ENCODE measurements around the gene RANBP3L. TPM values are rescaled to one million over a fixed set of nuclear protein-coding genes. Genes with fewer than 3 reads are reported as not detected.

RANBP3L gene
- total RNA-seq, 1 donor from 2014 or later, result 0.47 TPM

- no peak for TF ChIP-seq CTCF (IDR thresholded peaks at IDR 0.05; ENCODE audit: borderline replicate concordance)
- intact Hi-C loops (cut with micrococcal nuclease), result loop anchor here (5.0 kb wide), 1 partner anchor 127 kb away; no protein-coding TSS in a partner anchor
- H3K4me1 ChIP-seq, result no peaks in the 10 kb centered on the region
- no peak for DNase-seq
- H3K27ac ChIP-seq (replicated peaks), result no peak overlapping the region
- no peaks in the 10 kb centered on the region for H3K9me3 ChIP-seq (replicated peaks)
- no peaks in the 10 kb centered on the region for H3K27me3 ChIP-seq (ENCODE audit: low read depth)
- H3K4me3 ChIP-seq, result no peak overlapping the region
- no peaks in the 10 kb centered on the region for H3K36me3 ChIP-seq
Measured at GRCh38 chr5:36270175-36270574, 31.5 kb downstream of the RANBP3L start.

- H3K9me3 ChIP-seq (replicated peaks), result no peaks in the 10 kb centered on the region
- H3K27ac ChIP-seq (replicated peaks), result no peak overlapping the region
- intact Hi-C loops (cut with micrococcal nuclease), result loop anchor here (5.0 kb wide), 1 partner anchor 33 kb away; the partner anchor contains the start of gene RANBP3L
- H3K36me3 ChIP-seq, result no peaks in the 10 kb centered on the region
- DNase-seq, result no peak
- no peaks in the 10 kb centered on the region for H3K27me3 ChIP-seq (ENCODE audit: low read depth)
- H3K4me1 ChIP-seq, result no peaks in the 10 kb centered on the region
- no peak overlapping the region for H3K4me3 ChIP-seq
- TF ChIP-seq CTCF (IDR thresholded peaks at IDR 0.05; ENCODE audit: borderline replicate concordance), result no peak
Measured at GRCh38 chr5:36269478-36269877, 32.2 kb downstream of the RANBP3L start.

GRCh38 chr5:36267905-36268304 is 33.8 kb downstream of the RANBP3L start:
- Histone ChIP-seq H3K4me3 (no peak overlapping the region), H3K4me1 (no peaks in the 10 kb centered on the region), H3K27me3 (ENCODE audit: low read depth) (no peaks in the 10 kb centered on the region), H3K9me3 (replicated peaks) (no peaks in the 10 kb centered on the region), H3K36me3 (no peaks in the 10 kb centered on the region), H3K27ac (replicated peaks) (no peak overlapping the region)
- no peak for TF ChIP-seq CTCF (IDR thresholded peaks at IDR 0.05; ENCODE audit: borderline replicate concordance)
- no peak for DNase-seq
- intact Hi-C loops (cut with micrococcal nuclease), result loop anchor here (5.0 kb wide), 1 partner anchor 34 kb away; the partner anchor contains the start of gene RANBP3L

- no peak for TF ChIP-seq CTCF (IDR thresholded peaks at IDR 0.05; ENCODE audit: borderline replicate concordance)
- DNase-seq, result no peak
- H3K36me3 ChIP-seq, result no peaks in the 10 kb centered on the region
- intact Hi-C loops (cut with micrococcal nuclease), result no loop called here
- H3K4me1 ChIP-seq, result no peaks in the 10 kb centered on the region
- H3K27me3 ChIP-seq (ENCODE audit: low read depth), result no peaks in the 10 kb centered on the region
- H3K27ac ChIP-seq (replicated peaks), result no peak overlapping the region
- no peaks in the 10 kb centered on the region for H3K9me3 ChIP-seq (replicated peaks)
- no peak overlapping the region for H3K4me3 ChIP-seq
Measured at GRCh38 chr5:36264202-36264760, 37.4 kb downstream of the RANBP3L start.

- no peaks in the 10 kb centered on the region for H3K36me3 ChIP-seq
- H3K4me1 ChIP-seq, result no peaks in the 10 kb centered on the region
- no peaks in the 10 kb centered on the region for H3K9me3 ChIP-seq (replicated peaks)
- no peak overlapping the region for H3K4me3 ChIP-seq
- H3K27ac ChIP-seq (replicated peaks), result no peak overlapping the region
- intact Hi-C loops (cut with micrococcal nuclease), result no loop called here
- no peaks in the 10 kb centered on the region for H3K27me3 ChIP-seq (ENCODE audit: low read depth)
- no peak for TF ChIP-seq CTCF (IDR thresholded peaks at IDR 0.05; ENCODE audit: borderline replicate concordance)
- DNase-seq, result no peak
Measured at GRCh38 chr5:36261186-36261585, 40.5 kb downstream of the RANBP3L start.

All from left ventricle myocardium inferior (tissue), 1 donor.